ENCODE results near the gene ATP5F1A. TPM values are rescaled to one million over a fixed set of nuclear protein-coding genes. Genes with fewer than 3 reads are reported as not detected.

ATP5F1A gene
- total RNA-seq, 1 donor: 759 TPM

DNA sequence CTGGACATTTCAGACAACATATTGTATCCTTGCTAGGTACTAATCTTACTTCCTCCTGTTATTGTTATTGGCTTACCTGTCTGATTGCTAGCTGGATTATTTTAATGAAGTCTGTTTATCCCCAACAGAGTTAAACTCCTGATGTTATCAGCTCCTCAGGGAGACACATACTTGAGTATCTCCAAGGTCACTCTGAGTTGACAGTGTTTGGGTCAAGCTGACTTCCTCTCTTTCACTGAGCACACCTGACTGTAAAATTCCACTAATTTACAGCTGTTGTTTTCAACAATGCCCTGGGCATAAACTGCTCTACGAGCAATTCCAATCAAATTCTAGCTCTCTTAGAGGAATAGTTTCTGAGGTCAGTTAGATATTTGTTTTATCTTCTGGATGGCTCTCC is 15.7 kb upstream of the ATP5F1A start:
- H3K4me3 ChIP-seq (ENCODE audit: low read depth, low read length): no peak overlapping the region
- TF ChIP-seq, protein P1, sequence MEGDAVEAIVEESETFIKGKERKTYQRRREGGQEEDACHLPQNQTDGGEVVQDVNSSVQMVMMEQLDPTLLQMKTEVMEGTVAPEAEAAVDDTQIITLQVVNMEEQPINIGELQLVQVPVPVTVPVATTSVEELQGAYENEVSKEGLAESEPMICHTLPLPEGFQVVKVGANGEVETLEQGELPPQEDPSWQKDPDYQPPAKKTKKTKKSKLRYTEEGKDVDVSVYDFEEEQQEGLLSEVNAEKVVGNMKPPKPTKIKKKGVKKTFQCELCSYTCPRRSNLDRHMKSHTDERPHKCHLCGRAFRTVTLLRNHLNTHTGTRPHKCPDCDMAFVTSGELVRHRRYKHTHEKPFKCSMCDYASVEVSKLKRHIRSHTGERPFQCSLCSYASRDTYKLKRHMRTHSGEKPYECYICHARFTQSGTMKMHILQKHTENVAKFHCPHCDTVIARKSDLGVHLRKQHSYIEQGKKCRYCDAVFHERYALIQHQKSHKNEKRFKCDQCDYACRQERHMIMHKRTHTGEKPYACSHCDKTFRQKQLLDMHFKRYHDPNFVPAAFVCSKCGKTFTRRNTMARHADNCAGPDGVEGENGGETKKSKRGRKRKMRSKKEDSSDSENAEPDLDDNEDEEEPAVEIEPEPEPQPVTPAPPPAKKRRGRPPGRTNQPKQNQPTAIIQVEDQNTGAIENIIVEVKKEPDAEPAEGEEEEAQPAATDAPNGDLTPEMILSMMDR (IDR thresholded peaks at IDR 0.05; ENCODE audit: insufficient read depth, low read depth, low read length): no peak
- no peak for DNase-seq (ENCODE audit: low read depth)

DNA sequence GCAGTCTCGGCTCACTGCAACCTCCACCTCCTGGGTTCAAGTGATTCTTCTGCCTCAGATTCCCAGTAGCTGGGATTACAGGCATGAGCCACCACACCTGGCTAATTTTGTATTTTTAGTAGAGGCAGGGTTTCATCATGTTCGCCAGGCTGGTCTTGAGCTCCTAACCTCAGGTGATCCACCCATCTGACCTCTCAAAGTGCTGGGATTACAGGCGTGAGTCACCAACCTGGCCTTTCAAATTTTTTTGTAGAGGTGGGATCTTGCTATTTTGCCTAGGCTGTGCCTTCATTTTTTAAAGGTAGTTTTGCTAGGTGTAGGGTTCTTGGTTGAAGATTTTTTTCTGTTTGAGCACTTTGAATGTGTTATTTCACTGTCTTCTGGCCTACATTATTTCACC is 12.3 kb upstream of the ATP5F1A start:
- TF ChIP-seq, protein P1 (IDR thresholded peaks at IDR 0.05; ENCODE audit: insufficient read depth, low read depth, low read length): no peak
- DNase-seq (ENCODE audit: low read depth): no peak
- no peak overlapping the region for H3K4me3 ChIP-seq (ENCODE audit: low read depth, low read length)

DNA sequence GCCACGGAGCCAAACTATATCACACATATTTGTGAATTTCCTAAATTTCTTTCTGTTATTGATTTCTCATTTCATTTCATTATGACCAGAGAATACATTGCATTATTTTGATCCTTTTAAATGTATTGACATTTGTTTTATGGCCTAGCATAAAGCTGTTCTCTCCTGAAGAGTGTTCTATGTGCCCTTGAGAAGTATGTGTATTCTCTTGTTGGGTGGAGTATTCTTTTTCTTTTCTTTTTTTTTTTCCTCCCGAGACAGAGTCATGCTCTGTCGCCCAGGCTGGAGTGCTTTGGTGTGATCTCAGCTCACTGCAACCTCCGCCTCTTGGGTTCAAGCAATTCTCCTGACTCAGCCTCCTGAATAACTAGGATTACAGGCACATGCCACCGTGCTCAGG is 11.3 kb upstream of the ATP5F1A start:
- no peak for DNase-seq (ENCODE audit: low read depth)
- no peak overlapping the region for H3K4me3 ChIP-seq (ENCODE audit: low read depth, low read length)
- TF ChIP-seq, protein P1 (IDR thresholded peaks at IDR 0.05; ENCODE audit: insufficient read depth, low read depth, low read length): no peak

DNA sequence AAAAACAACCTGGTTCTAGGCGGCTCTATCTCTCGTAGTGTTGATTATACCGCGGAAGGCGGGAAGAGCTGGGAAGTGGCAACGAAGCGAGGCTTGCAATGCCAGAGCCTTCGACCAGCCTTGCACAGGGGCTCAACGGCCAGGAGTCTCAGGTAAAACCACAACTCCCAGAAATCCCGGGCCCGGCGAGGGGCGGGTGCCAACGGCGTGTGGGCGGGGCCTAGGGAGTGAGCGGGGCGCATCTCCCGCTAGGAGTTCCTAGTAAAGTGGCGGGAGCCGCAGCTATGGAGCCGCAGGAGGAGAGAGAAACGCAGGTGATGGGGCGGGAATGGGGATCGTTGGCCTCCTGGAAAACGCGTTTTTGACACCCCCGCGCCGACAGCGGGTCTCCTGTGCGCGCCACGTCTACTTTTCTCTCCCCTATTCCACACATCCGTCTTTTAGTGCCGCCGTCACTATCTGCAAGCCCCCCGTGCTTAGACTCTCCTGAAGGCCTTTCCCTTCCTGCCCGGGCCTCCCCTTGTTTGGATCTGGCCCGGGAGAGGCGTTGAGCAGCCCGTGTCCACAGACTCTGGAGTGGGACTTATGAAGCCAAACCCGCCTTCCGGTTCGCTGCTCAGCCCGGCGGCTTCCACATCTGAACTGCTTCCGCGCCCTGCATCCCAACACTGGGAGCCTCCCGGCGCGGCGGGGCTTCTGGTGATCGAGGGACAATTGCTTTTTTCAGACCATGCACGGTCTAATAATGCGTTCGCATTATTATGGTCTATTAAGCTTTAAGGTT is 6.2 kb upstream of the ATP5F1A start, which contains the start of gene HAUS1:
Gene HAUS1, plus strand, starts transcription at position 258 of the 784 bp plus-strand sequence. Its CDS starts 27 bp downstream, at position 285.
- H3K4me3 ChIP-seq (ENCODE audit: low read depth, low read length): peak within 1 kb of the TSS; percentile 98
- peak; percentile 73 for DNase-seq (ENCODE audit: low read depth)
- TF ChIP-seq, protein P1 (IDR thresholded peaks at IDR 0.05; ENCODE audit: insufficient read depth, low read depth, low read length): no peak

DNA sequence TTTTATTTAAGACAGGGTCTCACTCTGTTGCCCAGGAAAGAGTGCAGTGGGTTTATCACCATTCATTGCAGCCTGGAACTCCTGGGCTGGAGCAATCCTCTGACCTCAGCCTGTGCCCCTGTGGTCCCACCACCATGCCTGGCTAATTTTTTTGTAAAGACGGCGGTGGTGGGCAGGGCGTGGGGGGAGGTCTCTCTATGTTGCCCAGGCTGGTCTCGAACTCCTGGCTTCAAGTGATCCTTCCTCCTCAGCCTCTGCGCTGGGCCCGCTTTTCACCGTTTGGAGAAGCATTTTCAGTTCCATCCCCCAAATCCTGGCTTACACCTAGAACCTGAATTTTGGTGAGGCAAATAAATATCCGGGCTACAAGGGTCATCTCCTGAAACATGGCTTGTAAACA is 1.4 kb upstream of the ATP5F1A start:
- TF ChIP-seq, protein P1 (IDR thresholded peaks at IDR 0.05; ENCODE audit: insufficient read depth, low read depth, low read length): no peak
- DNase-seq (ENCODE audit: low read depth): no peak
- no peak overlapping the region for H3K4me3 ChIP-seq (ENCODE audit: low read depth, low read length)

DNA sequence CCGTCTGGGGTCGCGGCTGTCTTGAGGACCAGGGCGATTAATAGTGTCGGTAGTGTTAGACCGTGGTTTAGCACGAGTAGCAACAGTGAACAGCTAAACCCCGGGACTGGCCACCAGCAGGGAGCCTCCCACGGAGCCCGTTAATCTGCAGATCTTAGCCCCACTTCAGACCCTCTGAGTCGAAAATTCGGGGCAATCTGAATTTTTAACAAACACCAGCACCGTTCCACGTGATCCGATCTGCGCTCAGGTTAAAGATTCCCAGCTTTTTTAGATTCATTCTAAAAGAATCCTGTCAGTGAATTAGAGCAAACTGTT is 479 bp upstream of the ATP5F1A start:
- TF ChIP-seq, protein P1 (IDR thresholded peaks at IDR 0.05; ENCODE audit: insufficient read depth, low read depth, low read length): no peak
- no peak for DNase-seq (ENCODE audit: low read depth)
- H3K4me3 ChIP-seq (ENCODE audit: low read depth, low read length): peak overlapping the region; percentile 99

DNA sequence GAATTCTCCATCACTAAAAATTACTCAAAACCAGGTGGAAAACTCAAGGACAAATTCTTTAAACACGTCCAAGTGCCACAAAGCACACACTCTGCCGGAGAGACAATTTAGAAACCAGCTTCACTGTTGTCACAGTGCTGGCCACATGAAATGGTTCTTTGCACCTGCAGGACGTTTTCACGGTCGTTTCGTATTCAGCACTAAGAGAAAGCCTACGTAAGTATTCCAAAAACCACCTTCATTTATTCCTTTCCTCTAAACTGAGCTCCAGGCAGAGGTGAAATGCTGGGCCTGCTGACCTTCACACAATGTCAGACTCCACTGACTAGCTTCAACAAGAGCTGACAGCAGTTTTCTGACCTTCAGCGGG is 680 bp downstream of the ATP5F1A start:
- TF ChIP-seq, protein P1 (IDR thresholded peaks at IDR 0.05; ENCODE audit: insufficient read depth, low read depth, low read length): no peak
- no peak for DNase-seq (ENCODE audit: low read depth)
- peak overlapping the region; percentile 99 for H3K4me3 ChIP-seq (ENCODE audit: low read depth, low read length)
